Liver (tissue), 9 donors: ENCODE data around the gene PDCD7. TPM values are rescaled to one million over a fixed set of nuclear protein-coding genes. Genes with fewer than 3 reads are reported as not detected.

ENCODE experiments used
- DNase-seq: peaks from one replicate; pipeline ENCODE4 v3.0.0-alpha.2; 2017; ENCODE audit warnings: low spot score
- H3K27ac ChIP-seq, 2 donors: one replicate each; pipeline ENCODE4 v1.7.0; 2013; ENCODE audit warnings: inconsistent platforms in 2 of 2, low read length in 2 of 2, control low read depth in 1 of 2, low read depth in 1 of 2, mild to moderate bottlenecking in 1 of 2
- H3K27me3 ChIP-seq, 4 donors: one replicate each; pipeline versions ENCODE4 v1.6.1 to v1.7.0; 2013; ENCODE audit warnings: low read length in 3 of 4, inconsistent platforms in 1 of 4, mild to moderate bottlenecking in 1 of 4, moderate library complexity in 1 of 4; ENCODE audit not compliant: control insufficient read depth in 4 of 4, insufficient read depth in 4 of 4
- H3K36me3 ChIP-seq, 4 donors: one replicate each; pipeline versions ENCODE4 v1.6.1 to v1.7.0; 2013; ENCODE audit warnings: low read length in 3 of 4, mild to moderate bottlenecking in 3 of 4, low read depth in 1 of 4, moderate library complexity in 1 of 4; ENCODE audit not compliant: control insufficient read depth in 4 of 4, insufficient read depth in 3 of 4
- H3K4me1 ChIP-seq, 4 donors: one replicate each; pipeline versions ENCODE4 v1.6.1 to v1.7.0; 2013; ENCODE audit warnings: low read length in 3 of 4, mild to moderate bottlenecking in 3 of 4, moderate library complexity in 1 of 4; ENCODE audit not compliant: control insufficient read depth in 4 of 4, insufficient read depth in 4 of 4
- H3K4me3 ChIP-seq, 3 donors: one replicate each; pipeline versions ENCODE4 v1.6.1 to v1.7.0; 2013; ENCODE audit warnings: low read length in 3 of 3, control low read depth in 1 of 3, low read depth in 1 of 3, mild to moderate bottlenecking in 1 of 3
- H3K9ac ChIP-seq, 2 donors: one replicate each; pipeline ENCODE4 v1.7.0; 2013; ENCODE audit warnings: low read length in 2 of 2, mild to moderate bottlenecking in 2 of 2, moderate library complexity in 2 of 2, control low read depth in 1 of 2, low read depth in 1 of 2
- H3K9me3 ChIP-seq, 4 donors: one replicate each; pipeline versions ENCODE4 v1.6.1 to v1.7.0; 2013; ENCODE audit warnings: low read length in 3 of 4; ENCODE audit not compliant: control insufficient read depth in 4 of 4
- EGR1 ChIP-seq, 2 donors: IDR thresholded peaks; 2 replicates each; pipeline ENCODE4 v1.6.1; 2016 to 2018; ENCODE audit warnings: antibody characterized with exemption in 2 of 2, low read depth in 2 of 2
- FOXA2 ChIP-seq: IDR thresholded peaks from 2 replicates; pipeline ENCODE4 v1.6.1; 2016; ENCODE audit warnings: antibody characterized with exemption
- GABPA ChIP-seq, 2 donors: IDR thresholded peaks in 1 of 2; conservative IDR thresholded peaks in 1 of 2; 2 replicates each; pipeline ENCODE4 v1.6.1; 2016; ENCODE audit warnings: antibody characterized with exemption in 2 of 2, mild to moderate bottlenecking in 1 of 2, moderate library complexity in 1 of 2
- HNF4A ChIP-seq, 2 donors: conservative IDR thresholded peaks; 2 replicates each; pipeline ENCODE4 v1.6.1; 2016; ENCODE audit warnings: antibody characterized with exemption in 2 of 2, mild to moderate bottlenecking in 2 of 2
- HNF4G ChIP-seq: IDR thresholded peaks from 2 replicates; pipeline ENCODE4 v1.6.1; 2016; ENCODE audit warnings: antibody characterized with exemption
- JUND ChIP-seq, 2 donors: IDR thresholded peaks; 2 replicates each; pipeline ENCODE4 v1.6.1; 2016; ENCODE audit warnings: antibody characterized with exemption in 2 of 2
- NR2F2 ChIP-seq: IDR thresholded peaks from 2 replicates; pipeline ENCODE4 v1.6.1; 2016; ENCODE audit warnings: antibody characterized with exemption
- RAD21 ChIP-seq, 2 donors: IDR thresholded peaks; 2 replicates each; pipeline ENCODE4 v1.6.1; 2016; ENCODE audit warnings: antibody characterized with exemption in 2 of 2, mild to moderate bottlenecking in 2 of 2
- RXRA ChIP-seq, 2 donors: IDR thresholded peaks; 2 replicates each; pipeline ENCODE4 v1.6.1; 2017 to 2018; ENCODE audit warnings: antibody characterized with exemption in 2 of 2, mild to moderate bottlenecking in 1 of 2
- SP1 ChIP-seq: IDR thresholded peaks from 2 replicates; pipeline ENCODE4 v1.6.1; 2018; ENCODE audit warnings: antibody characterized with exemption, mild to moderate bottlenecking
- TAF1 ChIP-seq: conservative IDR thresholded peaks from 2 replicates; pipeline ENCODE4 v1.6.1; 2016; ENCODE audit warnings: antibody characterized with exemption, mild to moderate bottlenecking
- YY1 ChIP-seq: IDR thresholded peaks from 2 replicates; pipeline ENCODE4 v1.6.1; 2016; ENCODE audit warnings: antibody characterized with exemption, mild to moderate bottlenecking
- WGBS: extraction: QIAGEN DNeasy Blood & Tissue Kit; methylation state at CpG from one replicate; pipeline ENCODE4 v1.1.7; 2013; 5-methylcytosine and 5-hydroxymethylcytosine counted together
- polyA plus RNA-seq, 2 donors: library from polyadenylated mRNA; stranded (reverse) in 1 of 2; unstranded in 1 of 2; fragments of 200-250 nt in 1 of 2; fragments of >200 nt in 1 of 2; fragmentation: Nextera tagmentation in 1 of 2; extraction: Ambion mirVana in 1 of 2; gene quantifications; one replicate each; pipeline versions ENCODE4 v1.2.1 to v1.2.3, GENCODE V29; 2013 to 2015
- total RNA-seq, 2 donors: library from RNA; depleted of rRNA; stranded (reverse); fragments of >200 nt; gene quantifications; one replicate each; pipeline ENCODE4 v1.2.3, GENCODE V29; 2014
- TF ChIP-seq, protein P1 (sequence below): IDR thresholded peaks from 2 replicates; pipeline ENCODE4 v1.6.1; 2016; ENCODE audit warnings: antibody characterized with exemption
- TF ChIP-seq, protein P2 (sequence below): IDR thresholded peaks from 2 replicates; pipeline ENCODE4 v1.6.1; 2016; ENCODE audit warnings: antibody characterized with exemption
- TF ChIP-seq, protein P3 (sequence below): fragments of 150-350 bp; IDR thresholded peaks from 2 replicates; pipeline ENCODE4 v1.5.1; 2017; ENCODE audit warnings: improper control_type of control experiment, low read depth, low read length; ENCODE audit not compliant: missing input control
- TF ChIP-seq, protein P4 (sequence below): IDR thresholded peaks from 2 replicates; pipeline ENCODE4 v1.6.1; 2016; ENCODE audit warnings: antibody characterized with exemption, mild to moderate bottlenecking
- donor health status: healthy.
- donor health status: healthy.
- donor health status: healthy.
- donor health status: healthy.
- donor health status: healthy.

Gene PDCD7
- total and polyA plus RNA-seq, 4 donors, result 3.0 to 9.5 (median 6.7) TPM

DNA sequence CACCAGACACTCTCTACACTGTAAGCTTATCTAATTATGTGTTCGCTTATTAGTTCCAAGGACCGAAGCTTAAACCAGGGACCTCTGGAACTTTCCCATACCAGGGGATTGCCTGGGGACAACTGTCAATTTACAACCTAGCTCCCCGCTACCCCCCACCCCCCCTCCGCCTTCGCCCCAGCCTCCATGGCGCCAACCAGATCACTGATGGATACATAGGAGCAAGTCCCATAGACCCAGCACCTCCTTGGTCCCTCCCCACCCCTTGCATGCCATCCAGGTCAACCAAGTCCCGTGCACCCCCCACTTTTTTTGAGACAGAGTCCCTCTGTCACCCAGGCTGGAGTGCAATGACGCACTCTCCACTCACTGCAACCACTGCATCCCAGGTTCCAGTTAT, 930 bp upstream of the PDCD7 start:
- WGBS, result 96% methylated on average over 8 of the region's 8 CpGs
- H3K27ac ChIP-seq, result no peak overlapping the region
- no peaks in the 10 kb centered on the region for H3K9me3 ChIP-seq
- DNase-seq, result no peak
- no peak overlapping the region for H3K9ac ChIP-seq
- no peak for TF ChIP-seq JUND (IDR thresholded peaks at IDR 0.05)
- TF ChIP-seq, protein P1, sequence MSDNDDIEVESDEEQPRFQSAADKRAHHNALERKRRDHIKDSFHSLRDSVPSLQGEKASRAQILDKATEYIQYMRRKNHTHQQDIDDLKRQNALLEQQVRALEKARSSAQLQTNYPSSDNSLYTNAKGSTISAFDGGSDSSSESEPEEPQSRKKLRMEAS, result no peak
- TF ChIP-seq HNF4G, result no peak
- TF ChIP-seq TAF1, result no peak
- no peak for TF ChIP-seq EGR1 (IDR thresholded peaks at IDR 0.05; ENCODE audit: low read depth in 2 of 2)
- TF ChIP-seq, protein P2, sequence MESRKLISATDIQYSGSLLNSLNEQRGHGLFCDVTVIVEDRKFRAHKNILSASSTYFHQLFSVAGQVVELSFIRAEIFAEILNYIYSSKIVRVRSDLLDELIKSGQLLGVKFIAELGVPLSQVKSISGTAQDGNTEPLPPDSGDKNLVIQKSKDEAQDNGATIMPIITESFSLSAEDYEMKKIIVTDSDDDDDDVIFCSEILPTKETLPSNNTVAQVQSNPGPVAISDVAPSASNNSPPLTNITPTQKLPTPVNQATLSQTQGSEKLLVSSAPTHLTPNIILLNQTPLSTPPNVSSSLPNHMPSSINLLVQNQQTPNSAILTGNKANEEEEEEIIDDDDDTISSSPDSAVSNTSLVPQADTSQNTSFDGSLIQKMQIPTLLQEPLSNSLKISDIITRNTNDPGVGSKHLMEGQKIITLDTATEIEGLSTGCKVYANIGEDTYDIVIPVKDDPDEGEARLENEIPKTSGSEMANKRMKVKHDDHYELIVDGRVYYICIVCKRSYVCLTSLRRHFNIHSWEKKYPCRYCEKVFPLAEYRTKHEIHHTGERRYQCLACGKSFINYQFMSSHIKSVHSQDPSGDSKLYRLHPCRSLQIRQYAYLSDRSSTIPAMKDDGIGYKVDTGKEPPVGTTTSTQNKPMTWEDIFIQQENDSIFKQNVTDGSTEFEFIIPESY, result no peak
- no peak for TF ChIP-seq RXRA (IDR thresholded peaks at IDR 0.05)
- TF ChIP-seq, protein P3, sequence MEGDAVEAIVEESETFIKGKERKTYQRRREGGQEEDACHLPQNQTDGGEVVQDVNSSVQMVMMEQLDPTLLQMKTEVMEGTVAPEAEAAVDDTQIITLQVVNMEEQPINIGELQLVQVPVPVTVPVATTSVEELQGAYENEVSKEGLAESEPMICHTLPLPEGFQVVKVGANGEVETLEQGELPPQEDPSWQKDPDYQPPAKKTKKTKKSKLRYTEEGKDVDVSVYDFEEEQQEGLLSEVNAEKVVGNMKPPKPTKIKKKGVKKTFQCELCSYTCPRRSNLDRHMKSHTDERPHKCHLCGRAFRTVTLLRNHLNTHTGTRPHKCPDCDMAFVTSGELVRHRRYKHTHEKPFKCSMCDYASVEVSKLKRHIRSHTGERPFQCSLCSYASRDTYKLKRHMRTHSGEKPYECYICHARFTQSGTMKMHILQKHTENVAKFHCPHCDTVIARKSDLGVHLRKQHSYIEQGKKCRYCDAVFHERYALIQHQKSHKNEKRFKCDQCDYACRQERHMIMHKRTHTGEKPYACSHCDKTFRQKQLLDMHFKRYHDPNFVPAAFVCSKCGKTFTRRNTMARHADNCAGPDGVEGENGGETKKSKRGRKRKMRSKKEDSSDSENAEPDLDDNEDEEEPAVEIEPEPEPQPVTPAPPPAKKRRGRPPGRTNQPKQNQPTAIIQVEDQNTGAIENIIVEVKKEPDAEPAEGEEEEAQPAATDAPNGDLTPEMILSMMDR, result no peak
- TF ChIP-seq FOXA2, result no peak
- TF ChIP-seq RAD21 (IDR thresholded peaks at IDR 0.05), result no peak
- no peak for TF ChIP-seq YY1
- no peaks in the 10 kb centered on the region for H3K27me3 ChIP-seq
- H3K4me1 ChIP-seq, result peaks cover 3 to 19% (median 13%) of the 10 kb centered on the region in 4 donors
- peaks cover 0 to 4% (median 1%) of the 10 kb centered on the region in 4 donors for H3K36me3 ChIP-seq
- H3K4me3 ChIP-seq, result no peak overlapping the region

DNA sequence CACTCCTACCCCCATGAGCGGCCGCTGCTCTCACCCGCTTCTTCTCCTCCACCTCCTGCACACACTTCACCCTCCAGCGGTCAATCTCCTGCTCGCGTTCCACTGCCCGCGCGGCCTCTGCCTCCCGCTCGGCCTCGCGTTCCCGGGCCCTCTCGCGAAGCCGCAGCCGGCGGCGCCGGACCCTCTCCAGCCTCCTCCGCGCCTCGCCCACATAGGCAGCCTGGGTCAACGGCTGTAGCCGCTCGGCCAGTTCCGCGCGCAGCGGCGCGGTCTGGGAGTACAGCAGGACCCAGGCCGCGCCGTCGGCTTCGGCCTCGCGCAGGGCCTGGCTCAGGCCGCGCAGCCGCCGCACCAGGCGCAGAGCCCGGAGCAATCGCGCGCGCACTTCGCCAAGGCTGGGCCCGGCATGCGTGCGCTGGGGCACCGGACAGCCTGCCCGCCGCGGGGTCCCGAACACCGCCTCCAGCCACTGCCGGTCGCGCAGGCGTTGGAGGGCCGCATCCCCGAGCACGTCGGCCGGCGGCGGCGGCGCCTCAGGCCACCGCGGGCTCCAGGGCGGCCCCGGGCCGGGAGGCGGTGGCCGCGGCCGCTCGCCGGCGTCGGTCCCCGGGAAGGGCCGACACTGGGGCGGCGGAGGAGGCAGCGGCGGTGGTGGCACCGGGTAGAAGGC, 595 bp downstream of the PDCD7 start:
- peak; percentile 61 for DNase-seq
- H3K27me3 ChIP-seq, result no peaks in the 10 kb centered on the region
- H3K4me1 ChIP-seq, result peaks cover 3 to 19% (median 13%) of the 10 kb centered on the region in 4 donors
- peaks cover 4 to 18% (median 15%) of the 10 kb centered on the region in 4 donors for H3K36me3 ChIP-seq
- under 1% methylated on average over 93 of the region's 93 CpGs for WGBS
- no peak for TF ChIP-seq GABPA (IDR thresholded peaks at IDR 0.05 in 1 of 2, conservative IDR thresholded peaks at IDR 0.05 in 1 of 2)
- no peak for TF ChIP-seq FOXA2
- TF ChIP-seq JUND (IDR thresholded peaks at IDR 0.05), result no peak
- peak in 1 of 2 donors; percentile 31 for TF ChIP-seq RAD21 (IDR thresholded peaks at IDR 0.05)
- H3K9ac ChIP-seq, result peak overlapping the region; percentile 52 to 86
- peak overlapping the region; percentile 69 to 76 for H3K27ac ChIP-seq
- H3K4me3 ChIP-seq, result peak overlapping the region; percentile 81 to 94 (median 84)
- no peaks in the 10 kb centered on the region for H3K9me3 ChIP-seq

DNA sequence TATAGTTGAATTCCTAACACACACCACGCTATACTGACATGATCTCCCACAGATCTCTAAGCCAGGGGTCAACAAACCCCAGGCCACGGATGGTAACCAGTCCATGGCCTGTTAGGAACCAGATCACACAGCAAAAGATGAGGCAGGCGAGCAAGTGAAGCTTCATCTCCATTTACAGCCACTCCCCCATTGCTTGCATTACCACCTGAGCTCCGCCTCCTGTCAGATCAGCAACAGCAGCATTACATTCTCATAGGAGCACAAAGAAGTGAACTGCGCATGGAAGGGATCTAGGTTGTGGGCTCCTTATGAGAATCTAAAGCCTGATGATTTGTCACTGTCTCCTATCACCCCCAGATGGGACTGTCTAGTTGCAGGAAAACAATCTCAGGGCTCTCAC, 2.7 kb downstream of the PDCD7 start:
- WGBS, result 85% methylated on average over 5 of the region's 5 CpGs
- H3K9me3 ChIP-seq, result no peaks in the 10 kb centered on the region
- H3K9ac ChIP-seq, result no peak overlapping the region
- H3K27me3 ChIP-seq, result no peaks in the 10 kb centered on the region
- H3K4me3 ChIP-seq, result no peak overlapping the region
- H3K36me3 ChIP-seq, result peaks cover 7 to 31% (median 26%) of the 10 kb centered on the region in 4 donors
- peaks cover 3 to 19% (median 13%) of the 10 kb centered on the region in 4 donors for H3K4me1 ChIP-seq
- no peak overlapping the region for H3K27ac ChIP-seq
- no peak for DNase-seq
- TF ChIP-seq, protein P4, sequence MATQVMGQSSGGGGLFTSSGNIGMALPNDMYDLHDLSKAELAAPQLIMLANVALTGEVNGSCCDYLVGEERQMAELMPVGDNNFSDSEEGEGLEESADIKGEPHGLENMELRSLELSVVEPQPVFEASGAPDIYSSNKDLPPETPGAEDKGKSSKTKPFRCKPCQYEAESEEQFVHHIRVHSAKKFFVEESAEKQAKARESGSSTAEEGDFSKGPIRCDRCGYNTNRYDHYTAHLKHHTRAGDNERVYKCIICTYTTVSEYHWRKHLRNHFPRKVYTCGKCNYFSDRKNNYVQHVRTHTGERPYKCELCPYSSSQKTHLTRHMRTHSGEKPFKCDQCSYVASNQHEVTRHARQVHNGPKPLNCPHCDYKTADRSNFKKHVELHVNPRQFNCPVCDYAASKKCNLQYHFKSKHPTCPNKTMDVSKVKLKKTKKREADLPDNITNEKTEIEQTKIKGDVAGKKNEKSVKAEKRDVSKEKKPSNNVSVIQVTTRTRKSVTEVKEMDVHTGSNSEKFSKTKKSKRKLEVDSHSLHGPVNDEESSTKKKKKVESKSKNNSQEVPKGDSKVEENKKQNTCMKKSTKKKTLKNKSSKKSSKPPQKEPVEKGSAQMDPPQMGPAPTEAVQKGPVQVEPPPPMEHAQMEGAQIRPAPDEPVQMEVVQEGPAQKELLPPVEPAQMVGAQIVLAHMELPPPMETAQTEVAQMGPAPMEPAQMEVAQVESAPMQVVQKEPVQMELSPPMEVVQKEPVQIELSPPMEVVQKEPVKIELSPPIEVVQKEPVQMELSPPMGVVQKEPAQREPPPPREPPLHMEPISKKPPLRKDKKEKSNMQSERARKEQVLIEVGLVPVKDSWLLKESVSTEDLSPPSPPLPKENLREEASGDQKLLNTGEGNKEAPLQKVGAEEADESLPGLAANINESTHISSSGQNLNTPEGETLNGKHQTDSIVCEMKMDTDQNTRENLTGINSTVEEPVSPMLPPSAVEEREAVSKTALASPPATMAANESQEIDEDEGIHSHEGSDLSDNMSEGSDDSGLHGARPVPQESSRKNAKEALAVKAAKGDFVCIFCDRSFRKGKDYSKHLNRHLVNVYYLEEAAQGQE, result no peak
- no peak for TF ChIP-seq RAD21 (IDR thresholded peaks at IDR 0.05)
- TF ChIP-seq NR2F2, result no peak
- TF ChIP-seq JUND (IDR thresholded peaks at IDR 0.05), result no peak
- TF ChIP-seq, protein P1, result no peak
- no peak for TF ChIP-seq HNF4G
- TF ChIP-seq, protein P2, result no peak
- TF ChIP-seq YY1, result no peak
- TF ChIP-seq FOXA2, result no peak
- TF ChIP-seq HNF4A (conservative IDR thresholded peaks at IDR 0.05), result no peak
- TF ChIP-seq SP1, result no peak
- no peak for TF ChIP-seq RXRA (IDR thresholded peaks at IDR 0.05)
